Measurements from ENCODE around the gene KIN. TPM values are rescaled to one million over a fixed set of nuclear protein-coding genes. Genes with fewer than 3 reads are reported as not detected.
"Not testable (repeated sequence)": the region's sequence is repeated elsewhere in the genome, so short reads cannot be mapped to it uniquely, and the experiment has no call there.

Gene KIN
- total and polyA plus RNA-seq, 8 donors = 9.3 to 22.7 (median 21.4) TPM

- Histone ChIP-seq H3K27me3 (no peaks in the 10 kb centered on the region), H3K4me1 (peaks cover 0 to 25% of the 10 kb centered on the region in 2 donors), H3K9me3 (no peaks in the 10 kb centered on the region), H3K36me3 (peaks cover 0 to 5% of the 10 kb centered on the region in 2 donors), H3K27ac (peak within 1 kb of the TSS in 1 of 2 donors; percentile 73), H3K4me3 (peak within 1 kb of the TSS; percentile 98 to 99)
- peak; percentile 88 to 99 (median 94) for DNase-seq
- ATAC-seq = peak; percentile 99
- intact Hi-C loops (cut with DNase I) = no loop called here
- TF ChIP-seq CTCF (IDR thresholded peaks at IDR 0.05) = no peak
These were observed 30.7 kb upstream of the KIN start, which contains the start of gene TAF3 for GRCh38 chr10:7818295-7819120. Gene TAF3 (plus strand): TSS chr10:7818505. CDS start chr10:7818710, 205 bp downstream.

- Histone ChIP-seq H3K9me3 (no peaks in the 10 kb centered on the region), H3K36me3 (peaks cover 0 to 2% of the 10 kb centered on the region in 2 donors), H3K27ac (peak overlapping the region in 1 of 2 donors; percentile 73), H3K27me3 (no peaks in the 10 kb centered on the region), H3K4me3 (peak overlapping the region; percentile 98 to 99), H3K4me1 (peaks cover 0 to 25% of the 10 kb centered on the region in 2 donors)
- DNase-seq (no peak), ATAC-seq (peak; percentile 23)
- intact Hi-C loops (cut with DNase I) = no loop called here
- TF ChIP-seq CTCF (IDR thresholded peaks at IDR 0.05) = no peak
These were observed 30.1 kb upstream of the KIN start for GRCh38 chr10:7817984-7818294.

- Histone ChIP-seq H3K27ac (no peak overlapping the region), H3K9me3 (no peaks in the 10 kb centered on the region), H3K4me3 (peak overlapping the region; percentile 98 to 99), H3K36me3 (no peaks in the 10 kb centered on the region), H3K27me3 (no peaks in the 10 kb centered on the region), H3K4me1 (peaks cover 0 to 25% of the 10 kb centered on the region in 2 donors)
- no peak for ATAC-seq
- DNase-seq = no peak
- intact Hi-C loops (cut with DNase I) = no loop called here
- TF ChIP-seq CTCF (IDR thresholded peaks at IDR 0.05) = no peak
These were observed 29.8 kb upstream of the KIN start for GRCh38 chr10:7817576-7817975.

GRCh38 chr10:7813481-7813880 is 25.7 kb upstream of the KIN start:
- DNase-seq (no peak), ATAC-seq (no peak)
- no peak for TF ChIP-seq CTCF (IDR thresholded peaks at IDR 0.05)
- peaks cover 0 to 9% of the 10 kb centered on the region in 2 donors for H3K4me1 ChIP-seq
- peaks cover 0 to 3% of the 10 kb centered on the region in 2 donors for H3K36me3 ChIP-seq
- H3K9me3 ChIP-seq = no peaks in the 10 kb centered on the region
- no peak overlapping the region for H3K27ac ChIP-seq
- intact Hi-C loops (cut with DNase I) = no loop called here
- no peak overlapping the region for H3K4me3 ChIP-seq
- no peaks in the 10 kb centered on the region for H3K27me3 ChIP-seq

- H3K4me3 ChIP-seq; H3K4me1 ChIP-seq; intact Hi-C loops (cut with DNase I); H3K27me3 ChIP-seq; DNase-seq; ATAC-seq; H3K9me3 ChIP-seq; H3K27ac ChIP-seq: not testable (repeated sequence)
- H3K36me3 ChIP-seq = peaks cover 0 to 20% of the 10 kb centered on the region in 2 donors
These were observed 23.9 kb upstream of the KIN start for GRCh38 chr10:7811743-7812142.
